ENCODE results near the gene SLC17A3. TPM values are rescaled to one million over a fixed set of nuclear protein-coding genes. Genes with fewer than 3 reads are reported as not detected.
A peak's percentile ranks its signal among the peaks of the same experiment; 100 is the strongest.

Gene SLC17A3
- total and polyA plus RNA-seq, 2 experiments from 2014 or later: not detected

GRCh38 chr6:25883536-25883935 lies 9.5 kb upstream of the SLC17A3 start:
- Mint-ChIP-seq H3K27ac (no peak overlapping the region), H3K36me3 (ENCODE audit: low read depth) (no peaks in the 10 kb centered on the region), H3K9me3 (no peaks in the 10 kb centered on the region; the same call in 2 of the 3 replicates), H3K4me1 (peaks cover 2% of the 10 kb centered on the region; the same call in 1 of the 3 replicates), H3K4me3 (no peak overlapping the region), H3K27me3 (ENCODE audit: insufficient read depth, low read depth, poor library complexity) (no peaks in the 10 kb centered on the region)
- DNase-seq (ENCODE audit: low spot score): no peak
- Histone ChIP-seq H3K4me1 (ENCODE audit: insufficient read depth) (no peaks in the 10 kb centered on the region), H3K4me2 (no peak overlapping the region), H4K20me1 (replicated peaks; ENCODE audit: insufficient read depth) (no peaks in the 10 kb centered on the region), H3K27me3 (ENCODE audit: insufficient read depth) (no peaks in the 10 kb centered on the region), H3K27ac (ENCODE audit: low read depth) (no peak overlapping the region), H3K4me3 (no peak overlapping the region), H3K9me2 (ENCODE audit: insufficient read depth) (peaks cover 7% of the 10 kb centered on the region), H3K79me2 (replicated peaks; ENCODE audit: insufficient read depth) (no peaks in the 10 kb centered on the region), H2AFZ (no peak overlapping the region), H3F3A (replicated peaks; ENCODE audit: low read depth) (no peaks in the 10 kb centered on the region), H3K36me3 (ENCODE audit: insufficient read depth) (no peaks in the 10 kb centered on the region)
- TF ChIP-seq ZNF331 (CRISPR knock-in tag; IDR thresholded peaks at IDR 0.05; ENCODE audit: low read depth) (no peak), POLR2AphosphoS5 (IDR thresholded peaks at IDR 0.05; ENCODE audit: low read depth) (no peak), STAT1 (IDR thresholded peaks at IDR 0.05; ENCODE audit: unreplicated experiment) (no peak), CTCF (conservative IDR thresholded peaks at IDR 0.05; ENCODE audit: low read depth in 2 of 2) (no peak), EZH2phosphoT487 (IDR thresholded peaks at IDR 0.05; ENCODE audit: unreplicated experiment) (no peak), CREB1 (CRISPR knock-in tag; IDR thresholded peaks at IDR 0.05; ENCODE audit: low read depth) (no peak), ZNF114 (CRISPR knock-in tag; IDR thresholded peaks at IDR 0.05) (no peak)
- TF ChIP-seq, protein P1, sequence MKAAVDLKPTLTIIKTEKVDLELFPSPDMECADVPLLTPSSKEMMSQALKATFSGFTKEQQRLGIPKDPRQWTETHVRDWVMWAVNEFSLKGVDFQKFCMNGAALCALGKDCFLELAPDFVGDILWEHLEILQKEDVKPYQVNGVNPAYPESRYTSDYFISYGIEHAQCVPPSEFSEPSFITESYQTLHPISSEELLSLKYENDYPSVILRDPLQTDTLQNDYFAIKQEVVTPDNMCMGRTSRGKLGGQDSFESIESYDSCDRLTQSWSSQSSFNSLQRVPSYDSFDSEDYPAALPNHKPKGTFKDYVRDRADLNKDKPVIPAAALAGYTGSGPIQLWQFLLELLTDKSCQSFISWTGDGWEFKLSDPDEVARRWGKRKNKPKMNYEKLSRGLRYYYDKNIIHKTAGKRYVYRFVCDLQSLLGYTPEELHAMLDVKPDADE (IDR thresholded peaks at IDR 0.05): no peak
- ATAC-seq: no peak

GRCh38 chr6:25882051-25882496 lies 8.0 kb upstream of the SLC17A3 start:
- no peaks in the 10 kb centered on the region for H3F3A ChIP-seq (replicated peaks; ENCODE audit: low read depth)
- H4K20me1 ChIP-seq (replicated peaks; ENCODE audit: insufficient read depth): no peaks in the 10 kb centered on the region
- no peaks in the 10 kb centered on the region for H3K4me1 ChIP-seq (ENCODE audit: insufficient read depth)
- DNase-seq (ENCODE audit: low spot score): peak; percentile 93
- H3K36me3 Mint-ChIP-seq (ENCODE audit: low read depth): no peaks in the 10 kb centered on the region
- no peaks in the 10 kb centered on the region for H3K36me3 ChIP-seq (ENCODE audit: insufficient read depth)
- H3K9me2 ChIP-seq (ENCODE audit: insufficient read depth): peaks cover 7% of the 10 kb centered on the region
- no peak overlapping the region for H3K27ac ChIP-seq (ENCODE audit: low read depth)
- peak overlapping the region; percentile 44 for H3K4me3 ChIP-seq
- H3K9me3 Mint-ChIP-seq: no peaks in the 10 kb centered on the region; the same call in 2 of the 3 replicates
- no peaks in the 10 kb centered on the region for H3K27me3 ChIP-seq (ENCODE audit: insufficient read depth)
- peak overlapping the region; percentile 68 for H3K4me2 ChIP-seq
- H3K27me3 Mint-ChIP-seq (ENCODE audit: insufficient read depth, low read depth, poor library complexity): no peaks in the 10 kb centered on the region
- H3K79me2 ChIP-seq (replicated peaks; ENCODE audit: insufficient read depth): no peaks in the 10 kb centered on the region
- H3K4me3 Mint-ChIP-seq: peak overlapping the region; percentile 70
- peaks cover 2% of the 10 kb centered on the region; the same call in 1 of the 3 replicates for H3K4me1 Mint-ChIP-seq
- no peak overlapping the region for H3K27ac Mint-ChIP-seq
- peak overlapping the region; percentile 97 for H2AFZ ChIP-seq
- peak; percentile 100 for ATAC-seq
- TF ChIP-seq NANOG (IDR thresholded peaks at IDR 0.05; ENCODE audit: borderline replicate concordance): no peak
- TF ChIP-seq, protein P1 (IDR thresholded peaks at IDR 0.05): no peak
- TF ChIP-seq ZNF331 (CRISPR knock-in tag; IDR thresholded peaks at IDR 0.05; ENCODE audit: low read depth): no peak
- no peak for TF ChIP-seq EZH2 (IDR thresholded peaks at IDR 0.05; ENCODE audit: low read depth, unreplicated experiment)
- TF ChIP-seq ZNF462 (CRISPR knock-in tag; IDR thresholded peaks at IDR 0.05): peak; percentile 94
- TF ChIP-seq EZH2phosphoT487 (IDR thresholded peaks at IDR 0.05; ENCODE audit: unreplicated experiment): no peak
